NCI-H1417 (cell line): ENCODE data around the gene TGOLN2.
"Not testable (repeated sequence)": the region's sequence is repeated elsewhere in the genome, so short reads cannot be mapped to it uniquely, and the experiment has no call there.

Source experiments
- DNase-seq, 3 experiments: peaks; one replicate each; lab custom pipeline; 2025; lab: John Stamatoyannopoulos, UW

Gene TGOLN2

GRCh38 chr2:85327822-85328617, at the start of gene TGOLN2:
TSS of gene TGOLN2 (minus strand) at chr2:85327989. CDS start at chr2:85327962, 27 bp downstream.
- peak; percentile 90 to 95 (median 93) for DNase-seq

- no peak for DNase-seq
Observed at GRCh38 chr2:85377083-85377482, 49.3 kb upstream of the TGOLN2 start.

- DNase-seq: no peak
Observed at GRCh38 chr2:85376291-85377065, 48.7 kb upstream of the TGOLN2 start.

GRCh38 chr2:85371045-85371444, 43.3 kb upstream of the TGOLN2 start:
- DNase-seq: no peak

GRCh38 chr2:85369500-85369899, 41.7 kb upstream of the TGOLN2 start:
- DNase-seq: peak in 1 of 3 experiments; percentile 0

- no peak for DNase-seq
Observed at GRCh38 chr2:85368921-85369320, 41.1 kb upstream of the TGOLN2 start.

- no peak for DNase-seq
Observed at GRCh38 chr2:85367180-85367579, 39.4 kb upstream of the TGOLN2 start.

GRCh38 chr2:85362653-85363387, 35.0 kb upstream of the TGOLN2 start:
- not testable (repeated sequence) for DNase-seq

- DNase-seq: no peak
Observed at GRCh38 chr2:85357736-85358135, 29.9 kb upstream of the TGOLN2 start.

GRCh38 chr2:85356186-85356585, 28.4 kb upstream of the TGOLN2 start:
- no peak for DNase-seq

GRCh38 chr2:85355521-85355920, 27.7 kb upstream of the TGOLN2 start:
- DNase-seq: no peak

- no peak for DNase-seq
Observed at GRCh38 chr2:85355073-85355410, 27.3 kb upstream of the TGOLN2 start.

- DNase-seq: peak; percentile 90 to 98 (median 97)
Observed at GRCh38 chr2:85354286-85355072, 26.7 kb upstream of the TGOLN2 start, which contains the start of the genes ELMOD3 and RETSAT. TSS of gene ELMOD3 (plus strand) at chr2:85354769. CDS start at chr2:85357199, 2,430 bp downstream. TSS of gene RETSAT (minus strand) at chr2:85354528. CDS start at chr2:85354507, 21 bp downstream.

- DNase-seq: no peak
Observed at GRCh38 chr2:85353876-85354285, 26.1 kb upstream of the TGOLN2 start.

- no peak for DNase-seq
Observed at GRCh38 chr2:85347599-85347998, 19.8 kb upstream of the TGOLN2 start.

- DNase-seq: no peak
Observed at GRCh38 chr2:85344356-85344954, 16.7 kb upstream of the TGOLN2 start.

- not testable (repeated sequence) for DNase-seq
Observed at GRCh38 chr2:85343207-85343895, 15.6 kb upstream of the TGOLN2 start.

GRCh38 chr2:85342156-85342555, 14.4 kb upstream of the TGOLN2 start:
- no peak for DNase-seq

GRCh38 chr2:85341269-85342029, 13.7 kb upstream of the TGOLN2 start:
- no peak for DNase-seq
